GM19455 (cell line): Measurements from ENCODE around the gene CDC23.
A peak's percentile ranks its signal among the peaks of the same experiment; 100 is the strongest.
"Not testable (repeated sequence)": the region's sequence is repeated elsewhere in the genome, so short reads cannot be mapped to it uniquely, and the experiment has no call there.

Source experiments
- ATAC-seq: cut with Tn5 transposase; IDR thresholded peaks from one replicate; pipeline ENCODE4 v1.9.1; 2021; ENCODE audit not compliant: unreplicated experiment

The CDC23 gene

DNA sequence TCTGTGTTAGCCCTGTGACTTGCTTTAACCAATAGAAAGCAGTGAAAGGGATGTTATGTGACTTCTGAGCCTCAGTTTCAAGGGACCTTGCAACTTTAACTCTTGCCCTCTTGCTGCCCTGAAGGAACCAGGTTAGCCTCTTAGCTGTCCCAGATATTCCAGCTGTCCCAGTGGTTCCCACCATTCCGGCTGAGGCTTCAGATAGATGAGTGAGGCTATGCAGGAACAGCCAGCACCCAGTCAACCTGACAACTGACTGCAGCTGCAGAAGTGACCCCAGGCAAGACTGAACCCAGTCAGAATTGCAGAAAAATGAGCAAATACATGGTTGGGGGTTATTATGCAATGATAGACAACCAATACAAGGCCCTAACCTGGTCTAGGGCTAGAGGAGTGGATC is 10.4 kb upstream of the CDC23 start:
- ATAC-seq, result no peak

DNA sequence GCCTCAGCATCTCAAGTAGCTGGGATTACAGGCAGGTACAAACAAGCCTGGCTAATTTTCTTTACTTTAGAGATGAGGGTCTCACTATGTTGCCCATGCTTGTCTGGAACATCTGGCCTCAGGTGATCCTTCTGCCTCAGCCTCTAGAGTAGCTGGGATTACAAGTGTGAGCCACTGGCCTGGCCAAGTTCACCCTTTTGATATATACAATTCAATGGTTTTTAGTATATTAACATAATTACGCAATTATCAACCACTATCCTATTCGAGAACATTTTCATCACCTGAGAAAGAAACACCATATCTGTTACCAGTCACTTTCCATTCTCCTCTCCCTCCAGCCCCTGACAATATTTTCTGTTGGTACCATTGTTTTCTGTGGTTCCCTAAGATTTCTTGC is 3.7 kb upstream of the CDC23 start:
- ATAC-seq, result no peak

DNA sequence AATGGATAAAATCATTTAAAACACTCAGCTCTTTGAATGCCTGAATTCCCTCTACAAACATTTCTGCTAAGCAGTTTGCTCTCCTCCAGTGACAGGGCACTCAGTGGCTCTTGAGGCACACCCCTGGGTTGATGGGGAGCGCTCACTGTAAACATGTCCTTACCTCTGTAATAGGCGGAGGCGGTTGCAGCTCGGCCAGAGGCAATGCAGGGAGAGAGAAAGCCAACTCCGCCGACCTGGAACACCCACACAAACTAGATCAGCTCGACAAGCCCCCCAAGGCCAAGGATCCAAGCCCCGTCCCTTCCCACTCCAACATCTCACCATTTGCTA is 329 bp downstream of the CDC23 start:
- ATAC-seq, result peak; percentile 19

DNA sequence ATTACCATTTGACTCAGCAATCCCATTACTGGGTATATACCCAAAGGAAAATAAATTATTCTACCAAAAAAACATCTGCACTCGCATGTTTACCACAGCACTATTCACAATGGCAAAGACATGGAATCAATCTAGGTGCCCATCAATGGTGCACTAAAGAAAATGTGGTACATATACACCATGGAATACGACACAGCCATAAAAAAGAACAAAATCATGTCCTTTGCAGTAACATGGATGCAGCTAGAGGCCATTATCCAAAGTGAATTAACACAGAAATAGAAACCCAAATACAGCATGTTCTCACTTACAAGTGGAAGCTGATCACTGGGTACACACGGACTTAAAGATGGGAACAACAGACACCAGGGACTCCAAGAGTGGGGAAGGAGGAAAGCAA is 2.1 kb downstream of the CDC23 start:
- no peak for ATAC-seq

DNA sequence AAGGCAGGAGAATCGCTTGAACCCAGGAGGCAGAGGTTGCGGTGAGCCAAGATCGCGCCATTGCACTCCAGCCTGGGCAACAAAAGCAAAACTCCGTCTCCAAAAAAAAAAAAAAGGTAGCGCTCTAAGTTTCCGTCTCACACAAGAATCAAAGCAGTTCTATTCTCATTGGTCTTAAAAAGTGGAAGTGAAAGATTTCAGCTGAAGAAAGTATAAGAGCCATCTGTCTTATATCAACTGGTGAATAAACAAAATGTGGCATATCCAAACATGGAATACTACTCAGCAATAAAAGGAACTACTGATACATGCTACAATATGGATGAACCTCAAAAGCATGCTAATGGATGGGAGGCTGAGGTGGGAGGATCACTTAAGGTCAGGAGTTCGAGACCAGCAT is 19.3 kb downstream of the CDC23 start:
- not testable (repeated sequence) for ATAC-seq

DNA sequence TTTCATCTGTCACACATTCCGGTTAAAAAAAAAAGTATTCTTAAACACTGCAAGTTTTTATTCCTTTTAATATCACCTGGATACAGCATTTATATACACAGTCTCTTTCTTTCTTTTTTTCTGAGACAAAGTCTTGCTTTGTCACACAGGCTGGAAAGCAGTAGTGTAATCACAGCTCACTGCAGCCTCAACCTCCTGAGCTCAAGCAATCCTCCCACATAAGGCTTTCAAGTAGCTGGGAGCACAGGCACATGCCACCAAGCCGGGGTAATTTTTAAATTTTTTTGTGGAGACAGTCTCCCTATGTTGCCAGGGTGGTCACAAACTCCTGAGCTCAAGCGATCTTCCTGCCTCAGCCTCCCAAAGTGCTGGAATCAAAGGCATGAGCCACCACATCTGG is 20.3 kb downstream of the CDC23 start:
- ATAC-seq, result no peak

DNA sequence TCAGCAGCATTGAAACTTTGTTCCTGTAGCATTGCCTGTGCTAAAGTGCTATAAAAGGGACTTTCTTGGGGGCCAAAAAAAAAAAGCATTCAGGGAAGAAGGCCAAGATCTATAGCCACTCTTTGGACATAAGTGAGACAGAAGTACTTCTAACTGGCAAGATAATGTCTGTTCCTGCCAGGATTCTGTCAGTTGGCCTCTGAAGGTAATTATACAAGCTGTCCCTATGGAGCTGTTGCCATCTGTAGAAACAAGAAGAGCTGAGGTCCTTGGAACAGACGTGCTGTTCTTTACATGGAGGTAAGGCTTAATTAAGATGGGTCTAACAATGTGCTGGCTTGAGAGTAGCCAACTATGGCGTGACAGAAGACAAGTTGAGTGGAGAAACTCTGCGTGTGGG is 24.5 kb downstream of the CDC23 start:
- no peak for ATAC-seq

DNA sequence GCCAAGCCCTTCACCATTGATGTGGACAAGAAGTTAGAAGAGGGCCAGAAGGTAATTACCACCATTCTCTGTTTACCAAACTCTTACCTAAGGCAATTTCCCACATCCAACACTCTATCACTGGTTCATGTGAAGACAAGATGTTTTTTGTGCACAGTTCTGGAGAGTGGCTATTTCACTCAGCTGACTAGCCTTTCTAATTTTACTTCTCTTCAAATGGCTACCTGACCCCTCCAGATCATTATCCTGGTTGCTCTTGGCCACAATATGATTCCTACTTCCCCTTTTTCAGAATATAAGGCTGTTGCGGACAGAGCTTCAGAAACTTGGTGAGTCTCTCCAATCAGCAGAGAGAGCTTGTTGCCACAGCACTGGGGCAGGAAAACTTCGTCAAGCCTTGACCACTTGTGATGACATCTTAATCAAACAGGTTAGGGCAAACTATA is 27.1 kb downstream of the CDC23 start:
- ATAC-seq, result no peak

DNA sequence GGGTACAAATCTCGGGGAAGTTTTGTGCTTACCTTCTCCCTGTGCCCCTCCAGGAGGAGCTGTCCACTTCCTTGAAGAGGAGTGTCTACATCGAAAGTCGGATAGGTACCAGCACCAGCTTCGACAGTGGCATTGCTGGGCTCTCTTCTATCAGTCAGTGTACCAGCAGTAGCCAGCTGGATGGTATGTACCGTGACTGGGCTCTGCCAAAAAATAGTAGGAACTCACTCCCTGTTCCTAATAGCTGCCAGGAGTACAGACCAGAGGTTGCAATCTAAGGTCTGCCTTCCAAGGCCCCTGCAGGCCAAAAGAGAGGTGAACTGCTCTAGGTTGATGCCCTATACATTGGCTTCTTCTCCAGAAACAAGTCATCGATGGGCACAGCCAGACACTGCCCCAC is 30.3 kb downstream of the CDC23 start:
- no peak for ATAC-seq

DNA sequence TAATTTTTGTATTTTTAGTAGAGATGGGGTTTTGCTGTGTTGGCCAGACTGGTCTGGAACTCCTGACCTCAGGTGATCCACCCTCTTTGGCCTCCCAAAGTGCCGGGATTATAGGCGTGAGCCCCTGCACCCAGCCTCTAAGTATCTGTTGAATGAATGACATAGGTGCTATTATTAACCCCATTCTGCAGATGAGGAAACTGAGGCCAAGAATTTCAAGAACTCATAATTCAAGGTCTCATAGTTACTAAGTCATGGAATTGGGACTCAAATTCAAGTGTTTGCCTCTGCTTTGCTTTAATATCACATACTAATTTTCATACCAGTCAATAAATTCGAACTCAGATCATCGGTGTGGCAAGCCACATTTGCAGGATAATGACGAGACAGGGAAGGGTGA is 32.3 kb downstream of the CDC23 start:
- ATAC-seq, result no peak

DNA sequence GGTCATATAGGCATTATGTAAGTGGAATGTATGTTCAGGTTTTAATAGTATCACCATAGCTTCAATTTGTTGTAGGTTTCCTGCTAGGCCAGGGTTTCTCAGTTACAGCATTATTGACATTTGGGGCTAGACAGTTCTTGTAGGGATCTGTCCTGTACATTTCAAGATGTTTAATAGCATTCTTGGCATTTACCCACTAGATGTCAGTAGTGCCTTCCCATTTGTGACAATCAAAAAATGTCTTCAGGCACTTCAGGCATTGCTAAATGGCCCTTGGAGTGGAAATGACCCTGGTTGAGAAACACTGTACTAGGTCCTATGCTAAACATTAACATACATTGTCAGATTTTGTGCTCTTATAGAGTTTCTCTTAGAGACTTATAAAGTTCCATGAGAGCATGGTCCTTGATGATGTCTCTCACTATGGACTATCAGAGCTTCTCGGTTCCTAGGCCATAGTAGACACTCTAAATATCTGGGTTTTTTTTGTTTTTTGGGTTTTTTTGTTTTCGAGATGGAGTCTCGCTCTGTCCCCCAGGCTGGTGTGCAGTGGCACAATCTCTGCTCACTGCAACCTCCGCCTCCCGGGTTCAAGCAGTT is 32.8 kb downstream of the CDC23 start:
- ATAC-seq, result no peak

DNA sequence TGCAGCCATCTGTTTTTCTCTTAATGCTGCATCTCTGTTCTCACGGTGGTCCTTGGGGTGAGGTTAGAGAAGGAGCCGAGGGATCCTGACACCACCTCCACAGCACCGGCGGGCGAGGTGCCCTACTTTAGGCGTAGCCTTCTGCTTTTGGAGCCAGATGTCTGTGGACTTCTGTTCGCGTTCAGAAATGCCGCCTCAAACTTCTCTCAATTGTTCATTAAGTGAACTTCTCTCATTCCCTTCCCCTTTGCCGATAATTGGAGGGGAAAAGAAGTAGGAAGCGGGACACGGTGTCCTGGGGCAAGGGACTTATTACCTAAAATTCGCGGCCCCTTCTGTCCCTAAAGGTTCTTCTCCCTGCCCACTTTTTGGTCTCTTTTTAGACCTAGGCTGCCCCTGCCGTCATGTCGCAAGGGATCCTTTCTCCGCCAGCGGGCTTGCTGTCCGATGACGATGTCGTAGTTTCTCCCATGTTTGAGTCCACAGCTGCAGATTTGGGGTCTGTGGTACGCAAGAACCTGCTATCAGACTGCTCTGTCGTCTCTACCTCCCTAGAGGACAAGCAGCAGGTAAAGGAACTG is 33.8 kb downstream of the CDC23 start:
- ATAC-seq, result no peak

DNA sequence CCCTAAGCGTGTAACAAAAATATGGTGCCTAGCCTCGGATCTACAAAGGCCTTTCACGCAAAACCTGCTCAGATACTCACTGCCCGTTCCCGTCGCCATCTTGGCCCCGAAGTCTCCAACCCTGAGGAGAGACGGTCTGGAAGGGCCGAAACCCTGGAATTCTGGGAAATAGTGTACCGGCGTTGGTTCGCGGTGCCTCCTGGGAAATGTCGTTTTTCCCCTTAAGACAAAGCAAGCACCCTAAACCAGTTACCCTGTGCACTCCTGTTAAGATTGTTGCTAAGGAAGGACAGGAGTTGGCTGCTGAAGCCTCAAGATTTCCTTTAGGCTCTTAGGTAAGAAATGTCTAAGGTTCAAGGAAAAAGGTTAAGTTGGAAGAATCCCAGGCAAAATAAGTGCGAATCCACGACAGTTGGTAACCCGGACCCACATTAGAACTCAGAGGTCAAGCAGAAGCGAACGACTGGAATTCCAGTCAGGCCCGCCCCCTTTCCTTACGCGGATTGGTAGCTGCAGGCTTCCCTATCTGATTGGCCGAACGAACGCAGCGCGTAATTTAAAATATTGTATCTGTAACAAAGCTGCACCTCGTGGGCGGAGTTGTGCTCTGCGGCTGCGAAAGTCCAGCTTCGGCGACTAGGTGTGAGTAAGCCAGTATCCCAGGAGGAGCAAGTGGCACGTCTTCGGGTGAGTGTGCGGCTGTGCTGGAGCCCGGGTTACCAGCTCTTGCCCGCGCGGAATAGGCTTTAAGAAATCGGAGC is 34.4 kb downstream of the CDC23 start, which contains the start of the genes BRD8 and KIF20A:
Gene BRD8, minus strand, starts transcription at position 115 of the 761 bp plus-strand sequence. Its CDS starts 16 bp downstream, at position 99.
Gene KIF20A, plus strand, starts transcription at position 597 of the 761 bp plus-strand sequence. CDS start 569 bp downstream, outside the sequence.
- peak; percentile 80 for ATAC-seq

DNA sequence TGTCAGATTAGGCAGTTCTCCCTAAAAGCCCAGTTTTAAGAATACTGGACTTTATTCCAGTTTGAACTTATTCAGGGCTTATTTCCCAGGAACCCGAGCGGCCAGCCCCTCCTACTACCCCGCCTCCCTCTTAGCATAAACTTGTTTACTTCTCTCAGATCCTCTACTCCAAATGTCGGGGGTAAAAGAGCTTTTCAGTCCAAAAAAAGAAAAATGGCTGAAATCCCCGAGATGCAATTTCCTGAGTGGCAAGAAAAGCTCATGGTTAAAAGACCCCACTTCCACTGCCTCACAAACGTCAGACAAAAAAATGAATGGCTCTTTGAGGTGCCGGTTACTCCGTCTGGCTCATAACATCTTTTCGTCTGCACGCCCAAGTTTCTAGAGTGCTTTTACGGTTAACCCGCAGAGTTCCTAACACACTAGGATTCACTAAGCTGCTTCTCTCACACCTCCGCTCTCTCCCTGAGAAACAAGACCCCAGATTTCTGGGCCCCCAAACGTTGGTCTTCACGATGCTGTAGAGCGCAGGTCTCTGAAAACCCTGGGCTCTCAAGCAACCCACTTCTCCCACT is 35.1 kb downstream of the CDC23 start:
- ATAC-seq, result no peak

DNA sequence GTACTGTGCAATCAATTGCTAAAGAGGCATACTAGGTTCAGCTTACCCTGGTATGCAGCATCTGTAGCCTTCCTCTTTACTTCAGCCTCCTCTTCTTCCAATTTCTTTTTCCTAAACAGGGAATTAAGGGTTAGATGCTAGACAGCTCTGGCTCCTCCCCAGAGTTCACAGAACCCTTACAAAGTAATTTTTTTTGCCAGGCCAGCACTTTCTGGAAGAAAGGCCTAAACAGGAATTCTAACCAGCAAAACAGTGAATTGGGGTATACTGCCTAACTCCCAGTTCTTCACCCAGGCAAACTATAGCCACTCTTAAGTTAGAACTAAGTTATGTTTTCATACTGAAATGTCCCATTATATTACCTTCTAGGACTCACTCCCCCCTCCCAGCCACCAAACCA is 42.8 kb downstream of the CDC23 start:
- no peak for ATAC-seq

DNA sequence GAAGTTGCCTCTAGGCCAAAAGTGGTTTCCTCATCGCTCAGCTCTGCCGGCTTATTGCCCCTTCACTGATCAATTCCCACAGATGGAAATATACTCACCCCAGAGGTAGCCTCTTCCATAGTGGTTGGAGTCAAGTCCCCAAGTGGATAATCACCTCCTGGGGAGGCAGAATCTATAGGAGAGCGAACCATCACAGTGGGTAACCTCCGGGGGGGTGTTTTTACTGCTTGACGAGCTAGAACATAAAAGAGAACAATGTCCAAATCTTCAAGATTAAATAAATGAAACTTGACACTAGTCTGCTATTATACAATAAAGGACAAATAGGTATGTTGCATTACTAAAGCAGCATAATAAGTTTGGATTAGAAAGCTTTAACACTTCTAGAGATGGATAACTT is 44.0 kb downstream of the CDC23 start:
- ATAC-seq, result no peak

DNA sequence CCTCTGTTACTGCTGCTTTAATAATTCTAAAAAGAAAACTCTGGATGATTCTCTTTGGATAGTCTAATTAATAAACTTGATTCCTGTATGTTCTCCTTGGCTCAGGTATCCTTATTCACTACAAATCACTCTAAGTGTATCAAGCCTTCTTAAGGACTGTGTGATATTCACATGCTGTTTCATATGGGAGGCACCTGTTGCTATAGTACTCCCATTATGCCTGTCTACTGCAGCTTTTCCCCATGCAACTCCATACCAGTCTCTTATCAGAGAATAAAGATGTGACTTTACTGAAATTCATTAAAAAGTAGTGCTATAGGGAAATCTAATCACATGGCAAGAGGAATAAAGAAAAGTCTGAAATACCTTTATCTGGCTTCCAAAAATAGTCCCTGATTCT is 49.4 kb downstream of the CDC23 start:
- no peak for ATAC-seq

DNA sequence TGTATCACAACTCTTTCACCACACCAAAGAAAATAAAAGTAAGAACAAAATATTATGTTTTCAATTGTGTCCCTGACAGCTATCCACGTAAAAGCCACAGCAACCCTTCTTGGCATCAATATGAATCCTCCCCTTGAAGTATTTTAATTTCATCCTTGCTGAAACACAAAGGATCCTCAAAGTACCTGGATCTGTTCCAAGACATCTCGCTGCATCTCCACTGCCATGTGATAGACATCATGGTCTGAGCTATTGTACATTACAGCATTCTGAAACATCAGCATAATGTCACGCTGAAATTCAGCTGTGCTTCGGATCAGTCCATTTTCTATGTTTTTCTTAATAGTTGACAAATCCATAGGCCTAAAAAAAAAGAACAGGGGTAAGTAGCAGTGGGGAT is 52.4 kb downstream of the CDC23 start:
- no peak for ATAC-seq

DNA sequence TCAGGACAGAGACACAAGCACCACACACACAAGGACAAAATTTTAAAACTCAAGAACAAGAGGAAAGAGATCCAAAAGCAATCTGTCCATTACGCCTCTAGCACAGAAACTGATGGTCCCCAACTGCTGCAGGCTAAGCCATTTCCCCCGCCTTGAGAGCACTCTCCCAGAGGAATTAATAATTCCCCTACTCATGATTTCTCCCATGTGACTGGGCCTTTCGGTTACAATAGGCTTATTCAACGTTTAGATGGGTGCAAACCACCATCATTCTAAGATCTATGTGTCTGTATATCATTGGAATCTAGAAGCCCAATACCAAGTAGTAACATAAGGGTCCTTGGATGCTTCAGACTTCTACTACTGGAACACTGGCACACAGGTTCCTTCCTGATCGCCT is 53.5 kb downstream of the CDC23 start:
- no peak for ATAC-seq

DNA sequence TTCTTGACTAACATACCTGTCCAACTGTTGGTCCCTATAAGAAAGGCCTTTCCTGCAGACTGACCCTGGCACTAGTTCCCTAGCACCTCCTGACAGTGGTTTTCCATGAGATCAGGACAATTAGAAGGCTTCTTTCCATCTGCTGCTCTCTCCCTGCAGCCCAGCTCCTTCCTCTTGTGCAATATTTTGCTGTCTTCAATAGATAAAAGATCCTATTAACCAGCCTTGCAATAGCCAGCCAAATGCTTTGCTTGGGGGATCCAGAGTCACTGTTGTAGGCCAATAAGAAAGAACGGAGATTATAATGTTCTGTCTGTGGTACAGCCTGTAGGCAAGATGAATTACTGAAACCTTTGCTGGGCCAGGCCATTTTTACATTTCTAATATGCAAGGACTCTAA is 55.5 kb downstream of the CDC23 start:
- ATAC-seq, result no peak

DNA sequence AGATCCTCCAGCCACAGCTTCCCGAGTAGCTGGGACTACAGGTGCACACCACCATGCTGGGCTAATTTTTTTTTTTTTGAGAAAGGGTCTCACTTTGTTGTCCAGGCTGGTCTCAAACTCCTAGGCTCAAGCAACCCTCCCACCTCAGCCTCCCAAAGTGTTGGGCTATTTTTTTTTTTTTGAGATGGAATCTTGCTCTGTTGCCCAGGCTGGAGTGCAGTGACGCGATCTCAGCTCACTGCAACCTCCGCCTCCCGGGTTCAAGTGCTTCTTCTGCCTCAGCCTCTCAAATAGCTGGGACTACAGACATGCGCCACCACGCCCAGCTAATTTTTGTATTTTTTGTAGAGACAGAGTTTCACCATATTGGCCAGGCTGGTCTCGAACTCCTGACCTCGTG is 57.1 kb downstream of the CDC23 start:
- not testable (repeated sequence) for ATAC-seq

DNA sequence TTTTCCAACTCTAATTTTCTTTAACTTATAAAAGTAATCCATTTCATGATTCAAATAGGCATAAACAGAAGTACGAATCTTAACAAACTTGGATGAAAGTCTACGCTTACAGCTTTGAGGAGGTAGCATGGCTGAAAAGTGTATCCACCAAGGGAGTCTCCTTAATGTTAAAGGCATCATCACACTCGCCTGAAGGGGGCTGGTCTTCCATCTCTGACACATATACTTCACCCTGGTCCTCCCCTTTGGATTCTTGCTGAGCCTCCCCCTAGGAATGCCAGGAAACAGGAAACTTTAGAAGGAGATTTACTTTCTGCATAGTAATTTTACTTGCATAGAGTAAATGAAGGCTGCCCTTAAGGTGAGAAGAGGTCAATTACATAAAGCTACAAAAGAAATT is 63.6 kb downstream of the CDC23 start:
- ATAC-seq, result no peak
